Mesenchymal stem cell (in vitro differentiated cells and primary cell): ENCODE results near the gene OAF.

Source experiments
- DNase-seq: peaks from one replicate; pipeline ENCODE4 v3.0.0-alpha.2; 2013
- H2AFZ ChIP-seq: one replicate; pipeline ENCODE4 v1.6.1; 2013; ENCODE audit warnings: low read depth, mild to moderate bottlenecking, control low read depth, inconsistent platforms, low read length, moderate library complexity
- H2AK5ac ChIP-seq: 2 replicates; pipeline ENCODE4 v1.6.1; 2013; ENCODE audit warnings: low read length, moderate library complexity, mild to moderate bottlenecking, inconsistent platforms; ENCODE audit not compliant: severe bottlenecking
- H2BK120ac ChIP-seq: one replicate; pipeline ENCODE4 v1.6.1; 2013; ENCODE audit warnings: low read depth, mild to moderate bottlenecking, inconsistent platforms, low read length, moderate library complexity
- H2BK12ac ChIP-seq, 2 experiments: one replicate each; pipeline ENCODE4 v1.6.1; 2013; ENCODE audit warnings: inconsistent platforms in 2 of 2, low read length in 2 of 2, mild to moderate bottlenecking in 2 of 2, moderate library complexity in 2 of 2, control low read depth in 1 of 2
- H2BK15ac ChIP-seq: one replicate; pipeline ENCODE4 v1.6.1; 2013; ENCODE audit warnings: mild to moderate bottlenecking, low read depth, inconsistent platforms; ENCODE audit not compliant: poor library complexity, severe bottlenecking
- H2BK5ac ChIP-seq: 2 replicates; pipeline ENCODE4 v1.6.1; 2013; ENCODE audit warnings: low read depth, mild to moderate bottlenecking, low read length, control low read depth, inconsistent platforms; ENCODE audit not compliant: poor library complexity, severe bottlenecking
- H3K14ac ChIP-seq, 2 experiments: one replicate each; pipeline ENCODE4 v1.6.1; 2013; ENCODE audit warnings: inconsistent platforms in 2 of 2, low read length in 2 of 2, control low read depth in 1 of 2, mild to moderate bottlenecking in 1 of 2, moderate library complexity in 1 of 2
- H3K18ac ChIP-seq, 2 experiments: one replicate each; pipeline ENCODE4 v1.6.1; 2013; ENCODE audit warnings: inconsistent platforms in 2 of 2, low read length in 2 of 2, control low read depth in 1 of 2, low read depth in 1 of 2, mild to moderate bottlenecking in 1 of 2
- H3K23ac ChIP-seq, 2 experiments: one replicate each; pipeline ENCODE4 v1.6.1; 2013; ENCODE audit warnings: inconsistent platforms in 2 of 2, low read length in 2 of 2, mild to moderate bottlenecking in 2 of 2, moderate library complexity in 2 of 2, control low read depth in 1 of 2
- H3K27ac ChIP-seq: 2 replicates; pipeline ENCODE4 v1.5.1; 2013; ENCODE audit warnings: mild to moderate bottlenecking, moderate library complexity, low read length, control low read depth, inconsistent platforms; ENCODE audit not compliant: poor library complexity, severe bottlenecking
- H3K27me3 ChIP-seq, 2 experiments: 2 replicates each; pipeline versions ENCODE4 v1.6.1 to v1.7.0; 2013; ENCODE audit warnings: low read length in 2 of 2, mild to moderate bottlenecking in 2 of 2, moderate library complexity in 2 of 2, control low read depth in 1 of 2, inconsistent platforms in 1 of 2; ENCODE audit not compliant: control insufficient read depth in 1 of 2, insufficient read depth in 1 of 2
- H3K36me3 ChIP-seq, 2 experiments: 2 replicates each; pipeline versions ENCODE4 v1.6.1 to v1.7.0; 2013; ENCODE audit warnings: low read length in 2 of 2, control low read depth in 1 of 2, inconsistent platforms in 1 of 2, low read depth in 1 of 2, mild to moderate bottlenecking in 1 of 2; ENCODE audit not compliant: insufficient read depth in 2 of 2, control insufficient read depth in 1 of 2
- H3K4ac ChIP-seq, 2 experiments: one replicate each; pipeline ENCODE4 v1.6.1; 2013; ENCODE audit warnings: inconsistent platforms in 2 of 2, low read length in 2 of 2, mild to moderate bottlenecking in 2 of 2, moderate library complexity in 2 of 2, control low read depth in 1 of 2, low read depth in 1 of 2
- H3K4me1 ChIP-seq: 2 replicates; pipeline ENCODE4 v1.6.1; 2013; ENCODE audit warnings: low read depth, low read length, control low read depth; ENCODE audit not compliant: control insufficient read depth, insufficient read depth
- H3K4me2 ChIP-seq: 2 replicates; pipeline ENCODE4 v1.6.1; 2013; ENCODE audit warnings: low read length, mild to moderate bottlenecking, inconsistent platforms; ENCODE audit not compliant: poor library complexity, severe bottlenecking
- H3K4me3 ChIP-seq, 2 experiments: 2 replicates each; pipeline versions ENCODE4 v1.5.1 to v1.7.0; 2013; ENCODE audit warnings: low read length in 2 of 2, mild to moderate bottlenecking in 2 of 2, control low read depth in 1 of 2, low read depth in 1 of 2; ENCODE audit not compliant: insufficient read depth in 1 of 2
- H3K79me1 ChIP-seq: replicated peaks from 2 replicates; pipeline ENCODE4 v1.6.1; 2013; ENCODE audit warnings: mild to moderate bottlenecking, control low read depth, low read length, inconsistent platforms; ENCODE audit not compliant: poor library complexity, severe bottlenecking
- H3K9ac ChIP-seq: 2 replicates; pipeline ENCODE4 v1.7.0; 2013; ENCODE audit warnings: mild to moderate bottlenecking, low read length, moderate library complexity
- H3K9me3 ChIP-seq: 2 replicates; pipeline ENCODE4 v1.7.0; 2013; ENCODE audit warnings: mild to moderate bottlenecking, low read length; ENCODE audit not compliant: control insufficient read depth
- H4K8ac ChIP-seq: one replicate; pipeline ENCODE4 v1.6.1; 2013; ENCODE audit warnings: inconsistent platforms, mild to moderate bottlenecking, low read length, moderate library complexity
- H4K91ac ChIP-seq: one replicate; pipeline ENCODE4 v1.6.1; 2013; ENCODE audit warnings: mild to moderate bottlenecking, low read length, inconsistent platforms
- WGBS: methylation state at CpG from one replicate; pipeline ENCODE4 v1.1.7; 2013; ENCODE audit warnings: mixed read lengths; 5-methylcytosine and 5-hydroxymethylcytosine counted together

OAF gene

GRCh38 chr11:120199613-120200012, 11.2 kb upstream of the OAF start:
- H3K36me3 ChIP-seq = no peaks in the 10 kb centered on the region
- H2BK5ac ChIP-seq = no peak overlapping the region
- H3K18ac ChIP-seq = no peak overlapping the region
- 80% methylated on average over 9 of the region's 9 CpGs for WGBS
- H3K27me3 ChIP-seq = peaks cover 9 to 25% of the 10 kb centered on the region in 2 experiments
- H2BK120ac ChIP-seq = no peak overlapping the region
- no peak overlapping the region for H3K23ac ChIP-seq
- peaks cover 16% of the 10 kb centered on the region for H3K4me1 ChIP-seq
- no peak overlapping the region for H3K4me2 ChIP-seq
- no peak overlapping the region for H3K4me3 ChIP-seq
- no peak overlapping the region for H4K91ac ChIP-seq
- no peak overlapping the region for H3K27ac ChIP-seq
- H2AK5ac ChIP-seq = no peak overlapping the region
- no peak overlapping the region for H3K9ac ChIP-seq
- no peak overlapping the region for H3K4ac ChIP-seq
- no peak overlapping the region for H2BK12ac ChIP-seq
- no peak overlapping the region for H3K14ac ChIP-seq
- no peak overlapping the region for H4K8ac ChIP-seq
- no peak overlapping the region for H2AFZ ChIP-seq
- DNase-seq = no peak
- H2BK15ac ChIP-seq = no peak overlapping the region
- H3K79me1 ChIP-seq = no peaks in the 10 kb centered on the region
- no peaks in the 10 kb centered on the region for H3K9me3 ChIP-seq

- no peak overlapping the region for H2AFZ ChIP-seq
- no peaks in the 10 kb centered on the region for H3K36me3 ChIP-seq
- H3K4ac ChIP-seq = no peak overlapping the region
- peaks cover 6 to 22% of the 10 kb centered on the region in 2 experiments for H3K27me3 ChIP-seq
- H3K4me2 ChIP-seq = no peak overlapping the region
- no peak overlapping the region for H2AK5ac ChIP-seq
- no peaks in the 10 kb centered on the region for H3K79me1 ChIP-seq
- H2BK120ac ChIP-seq = no peak overlapping the region
- no peak overlapping the region for H4K8ac ChIP-seq
- no peak overlapping the region for H2BK12ac ChIP-seq
- no peak overlapping the region for H3K23ac ChIP-seq
- no peak overlapping the region for H3K14ac ChIP-seq
- peak overlapping the region in 1 of 2 experiments; percentile 29 for H3K18ac ChIP-seq
- H3K27ac ChIP-seq = no peak overlapping the region
- no peak overlapping the region for H4K91ac ChIP-seq
- 73% methylated on average over 1 of the region's 1 CpG for WGBS
- DNase-seq = no peak
- no peak overlapping the region for H2BK15ac ChIP-seq
- no peaks in the 10 kb centered on the region for H3K9me3 ChIP-seq
- H3K4me3 ChIP-seq = no peak overlapping the region
- no peak overlapping the region for H3K9ac ChIP-seq
- H2BK5ac ChIP-seq = no peak overlapping the region
- peaks cover 21% of the 10 kb centered on the region for H3K4me1 ChIP-seq
Measured at GRCh38 chr11:120200677-120201076, 10.2 kb upstream of the OAF start.

GRCh38 chr11:120201653-120202052, 9.2 kb upstream of the OAF start:
- Histone ChIP-seq H3K36me3 (no peaks in the 10 kb centered on the region), H2BK12ac (no peak overlapping the region), H4K8ac (no peak overlapping the region), H3K18ac (no peak overlapping the region), H3K4me2 (no peak overlapping the region), H2BK5ac (no peak overlapping the region), H2BK15ac (no peak overlapping the region), H3K23ac (no peak overlapping the region), H2BK120ac (no peak overlapping the region), H3K27ac (no peak overlapping the region), H3K79me1 (no peaks in the 10 kb centered on the region), H3K4me3 (no peak overlapping the region), H2AK5ac (no peak overlapping the region), H3K27me3 (peaks cover 1 to 17% of the 10 kb centered on the region in 2 experiments), H3K4me1 (peaks cover 22% of the 10 kb centered on the region), H3K9me3 (no peaks in the 10 kb centered on the region), H4K91ac (no peak overlapping the region), H3K4ac (no peak overlapping the region), H3K14ac (no peak overlapping the region), H3K9ac (no peak overlapping the region), H2AFZ (no peak overlapping the region)
- DNase-seq = no peak
- no CpG with 5 or more reads among the region's 3 CpGs for WGBS

- Histone ChIP-seq H3K27me3 (peaks cover 0 to 8% of the 10 kb centered on the region in 2 experiments), H3K36me3 (no peaks in the 10 kb centered on the region), H2BK120ac (no peak overlapping the region), H3K4ac (no peak overlapping the region), H2BK12ac (no peak overlapping the region), H4K8ac (no peak overlapping the region), H3K4me2 (no peak overlapping the region), H3K14ac (no peak overlapping the region), H3K18ac (no peak overlapping the region), H3K9ac (peak overlapping the region; percentile 16), H3K4me1 (peaks cover 12% of the 10 kb centered on the region), H3K23ac (no peak overlapping the region), H3K9me3 (no peaks in the 10 kb centered on the region), H3K79me1 (no peaks in the 10 kb centered on the region), H3K27ac (no peak overlapping the region), H2AFZ (no peak overlapping the region), H3K4me3 (no peak overlapping the region), H2AK5ac (no peak overlapping the region), H4K91ac (no peak overlapping the region), H2BK5ac (no peak overlapping the region), H2BK15ac (no peak overlapping the region)
- DNase-seq = no peak
- WGBS = 26% methylated on average over 4 of the region's 4 CpGs
Measured at GRCh38 chr11:120203626-120204025, 7.2 kb upstream of the OAF start.
